ENCODE measurements around the gene NELL2.
"Not testable (repeated sequence)": the region's sequence is repeated elsewhere in the genome, so short reads cannot be mapped to it uniquely, and the experiment has no call there.

The NELL2 gene

GRCh38 chr12:44774815-44775411 lies 101.2 kb downstream of the NELL2 start:
- DNase-seq: peak; percentile 65

- DNase-seq: no peak
These were observed 104.6 kb downstream of the NELL2 start for GRCh38 chr12:44771485-44772021.

GRCh38 chr12:44765796-44766195 lies 110.3 kb downstream of the NELL2 start:
- DNase-seq: no peak

GRCh38 chr12:44763021-44763420 lies 113.1 kb downstream of the NELL2 start:
- no peak for DNase-seq

- DNase-seq: no peak
These were observed 116.8 kb downstream of the NELL2 start for GRCh38 chr12:44759289-44759688.

- DNase-seq: no peak
These were observed 125.6 kb downstream of the NELL2 start for GRCh38 chr12:44750468-44750867.

GRCh38 chr12:44749566-44749965 lies 126.5 kb downstream of the NELL2 start:
- DNase-seq: no peak

- no peak for DNase-seq
These were observed 127.1 kb downstream of the NELL2 start for GRCh38 chr12:44748950-44749468.

- DNase-seq: not testable (repeated sequence)
These were observed 134.7 kb downstream of the NELL2 start for GRCh38 chr12:44741292-44741980.

- no peak for DNase-seq
These were observed 138.1 kb downstream of the NELL2 start for GRCh38 chr12:44738051-44738450.

- no peak for DNase-seq
These were observed 147.5 kb downstream of the NELL2 start for GRCh38 chr12:44728566-44728965.

- no peak for DNase-seq
These were observed 155.8 kb downstream of the NELL2 start for GRCh38 chr12:44720265-44720664.

- no peak for DNase-seq
These were observed 158.5 kb downstream of the NELL2 start for GRCh38 chr12:44717612-44718011.

GRCh38 chr12:44716711-44717110 lies 159.4 kb downstream of the NELL2 start:
- no peak for DNase-seq

- DNase-seq: no peak
These were observed 164.4 kb downstream of the NELL2 start for GRCh38 chr12:44711736-44712135.

GRCh38 chr12:44709166-44709565 lies 166.9 kb downstream of the NELL2 start:
- DNase-seq: no peak

GRCh38 chr12:44708218-44708617 lies 167.9 kb downstream of the NELL2 start:
- DNase-seq: no peak

- no peak for DNase-seq
These were observed 172.8 kb downstream of the NELL2 start for GRCh38 chr12:44703182-44703910.

GRCh38 chr12:44697511-44697910 lies 178.6 kb downstream of the NELL2 start:
- DNase-seq: no peak

- DNase-seq: no peak
These were observed 179.6 kb downstream of the NELL2 start for GRCh38 chr12:44696542-44696941.

GRCh38 chr12:44694017-44694416 lies 182.1 kb downstream of the NELL2 start:
- DNase-seq: no peak

- no peak for DNase-seq
These were observed 186.5 kb downstream of the NELL2 start for GRCh38 chr12:44689587-44689986.

- not testable (repeated sequence) for DNase-seq
These were observed 189.2 kb downstream of the NELL2 start for GRCh38 chr12:44686821-44687432.
